GM18499 (cell line): ENCODE measurements around the gene PCDHB7.
"Not testable (repeated sequence)": the region's sequence is repeated elsewhere in the genome, so short reads cannot be mapped to it uniquely, and the experiment has no call there.

Experiments used
- ATAC-seq: cut with Tn5 transposase; IDR thresholded peaks from one replicate; pipeline ENCODE4 v1.9.1; 2021; ENCODE audit warnings: moderate number of reproducible peaks; ENCODE audit not compliant: insufficient read depth, unreplicated experiment

The PCDHB7 gene

GRCh38 chr5:141172381-141173204 is at the start of gene PCDHB7:
PCDHB7 (plus strand) TSS chr5:141172644; CDS start chr5:141172836, 192 bp downstream.
- no peak for ATAC-seq

- not testable (repeated sequence) for ATAC-seq
These were observed 48.9 kb upstream of the PCDHB7 start for GRCh38 chr5:141123396-141124135.

- ATAC-seq: no peak
These were observed 45.1 kb upstream of the PCDHB7 start for GRCh38 chr5:141127305-141127704.

GRCh38 chr5:141135030-141135717 is 37.3 kb upstream of the PCDHB7 start, which contains the start of gene PCDHB5:
PCDHB5 (plus strand) TSS chr5:141135206; CDS start chr5:141135435, 229 bp downstream.
- ATAC-seq: no peak

DNA sequence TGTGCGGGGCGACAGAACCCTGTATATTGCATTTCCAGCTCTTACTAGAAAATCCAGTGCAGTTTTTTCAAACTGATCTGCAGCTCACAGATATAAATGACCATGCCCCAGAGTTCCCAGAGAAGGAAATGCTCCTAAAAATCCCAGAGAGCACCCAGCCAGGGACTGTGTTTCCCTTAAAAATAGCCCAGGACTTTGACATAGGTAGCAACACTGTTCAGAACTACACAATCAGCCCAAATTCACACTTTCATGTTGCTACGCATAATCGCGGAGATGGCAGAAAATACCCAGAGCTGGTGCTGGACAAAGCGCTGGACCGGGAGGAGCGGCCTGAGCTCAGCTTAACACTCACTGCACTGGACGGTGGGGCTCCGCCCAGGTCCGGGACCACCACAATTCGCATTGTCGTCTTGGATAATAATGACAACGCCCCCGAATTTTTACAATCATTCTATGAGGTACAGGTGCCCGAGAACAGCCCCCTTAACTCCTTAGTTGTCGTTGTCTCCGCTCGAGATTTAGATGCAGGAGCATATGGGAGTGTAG is 36.7 kb upstream of the PCDHB7 start:
- ATAC-seq: no peak

DNA sequence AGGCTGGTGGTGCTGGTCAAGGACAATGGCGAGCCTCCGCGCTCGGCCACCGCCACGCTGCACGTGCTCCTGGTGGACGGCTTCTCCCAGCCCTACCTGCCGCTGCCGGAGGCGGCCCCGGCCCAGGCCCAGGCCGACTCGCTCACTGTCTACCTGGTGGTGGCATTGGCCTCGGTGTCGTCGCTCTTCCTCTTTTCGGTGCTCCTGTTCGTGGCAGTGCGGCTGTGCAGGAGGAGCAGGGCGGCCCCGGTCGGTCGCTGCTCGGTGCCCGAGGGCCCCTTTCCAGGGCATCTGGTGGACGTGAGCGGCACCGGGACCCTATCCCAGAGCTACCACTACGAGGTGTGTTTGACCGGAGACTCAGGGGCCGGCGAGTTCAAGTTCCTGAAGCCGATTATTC is 35.1 kb upstream of the PCDHB7 start:
- not testable (repeated sequence) for ATAC-seq

DNA sequence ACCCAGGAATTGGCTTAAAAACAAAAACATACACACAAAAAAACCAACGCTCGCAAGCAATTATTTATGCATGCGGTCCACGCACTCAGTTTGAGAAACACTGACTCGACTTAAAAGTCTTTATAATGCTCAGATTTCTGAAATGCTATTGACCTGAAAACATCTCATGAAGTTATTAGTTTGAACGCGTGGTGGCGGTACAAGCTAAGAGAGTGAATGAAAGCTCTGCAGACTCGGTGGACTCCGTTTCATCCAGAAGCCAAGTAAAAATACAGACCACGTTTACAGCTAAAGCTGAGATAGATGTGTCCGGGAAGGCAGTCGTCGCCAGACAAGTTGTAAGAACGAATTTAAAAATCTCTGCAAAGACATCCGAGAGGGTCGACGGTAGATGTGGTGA is 22.6 kb upstream of the PCDHB7 start, which contains the start of gene PCDHB6:
Gene PCDHB6 (plus strand): TSS at position 246 of the 400 bp plus-strand sequence. CDS start 201 bp downstream, outside the sequence.
- no peak for ATAC-seq

DNA sequence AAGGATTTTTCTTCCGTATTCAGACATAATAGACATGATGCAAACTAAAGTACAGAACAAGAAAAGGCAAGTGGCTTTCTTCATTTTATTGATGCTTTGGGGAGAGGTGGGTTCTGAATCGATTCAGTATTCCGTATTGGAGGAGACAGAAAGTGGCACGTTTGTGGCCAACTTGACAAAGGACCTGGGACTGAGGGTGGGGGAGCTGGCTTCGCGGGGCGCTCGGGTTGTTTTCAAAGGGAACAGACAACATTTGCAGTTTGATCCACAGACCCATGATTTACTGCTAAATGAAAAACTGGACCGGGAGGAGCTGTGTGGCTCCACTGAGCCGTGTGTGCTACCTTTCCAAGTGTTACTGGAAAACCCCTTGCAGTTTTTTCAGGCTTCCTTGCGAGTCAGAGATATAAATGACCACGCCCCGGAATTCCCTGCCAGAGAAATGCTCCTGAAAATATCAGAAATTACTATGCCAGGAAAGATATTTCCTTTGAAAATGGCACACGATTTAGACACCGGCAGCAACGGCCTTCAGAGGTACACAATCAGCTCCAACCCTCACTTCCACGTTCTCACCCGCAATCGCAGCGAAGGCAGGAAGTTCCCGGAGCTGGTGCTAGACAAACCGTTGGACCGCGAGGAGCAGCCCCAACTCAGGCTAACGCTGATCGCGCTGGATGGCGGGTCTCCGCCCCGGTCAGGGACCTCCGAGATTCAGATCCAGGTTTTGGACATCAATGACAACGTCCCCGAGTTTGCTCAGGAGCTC is 22.0 kb upstream of the PCDHB7 start:
- no peak for ATAC-seq

GRCh38 chr5:141150993-141151325 is 21.5 kb upstream of the PCDHB7 start:
- no peak for ATAC-seq

- ATAC-seq: not testable (repeated sequence)
These were observed 20.8 kb upstream of the PCDHB7 start for GRCh38 chr5:141151632-141152031.

DNA sequence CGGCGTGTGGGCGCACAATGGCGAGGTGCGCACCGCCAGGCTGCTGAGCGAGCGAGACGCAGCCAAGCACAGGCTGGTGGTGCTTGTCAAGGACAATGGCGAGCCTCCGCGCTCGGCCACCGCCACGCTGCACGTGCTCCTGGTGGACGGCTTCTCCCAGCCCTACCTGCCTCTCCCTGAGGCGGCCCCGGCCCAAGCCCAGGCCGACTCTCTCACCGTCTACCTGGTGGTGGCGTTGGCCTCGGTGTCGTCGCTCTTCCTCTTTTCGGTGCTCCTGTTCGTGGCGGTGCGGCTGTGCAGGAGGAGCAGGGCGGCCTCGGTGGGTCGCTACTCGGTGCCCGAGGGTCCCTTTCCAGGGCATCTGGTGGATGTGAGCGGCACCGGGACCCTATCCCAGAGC is 20.3 kb upstream of the PCDHB7 start:
- ATAC-seq: not testable (repeated sequence)

DNA sequence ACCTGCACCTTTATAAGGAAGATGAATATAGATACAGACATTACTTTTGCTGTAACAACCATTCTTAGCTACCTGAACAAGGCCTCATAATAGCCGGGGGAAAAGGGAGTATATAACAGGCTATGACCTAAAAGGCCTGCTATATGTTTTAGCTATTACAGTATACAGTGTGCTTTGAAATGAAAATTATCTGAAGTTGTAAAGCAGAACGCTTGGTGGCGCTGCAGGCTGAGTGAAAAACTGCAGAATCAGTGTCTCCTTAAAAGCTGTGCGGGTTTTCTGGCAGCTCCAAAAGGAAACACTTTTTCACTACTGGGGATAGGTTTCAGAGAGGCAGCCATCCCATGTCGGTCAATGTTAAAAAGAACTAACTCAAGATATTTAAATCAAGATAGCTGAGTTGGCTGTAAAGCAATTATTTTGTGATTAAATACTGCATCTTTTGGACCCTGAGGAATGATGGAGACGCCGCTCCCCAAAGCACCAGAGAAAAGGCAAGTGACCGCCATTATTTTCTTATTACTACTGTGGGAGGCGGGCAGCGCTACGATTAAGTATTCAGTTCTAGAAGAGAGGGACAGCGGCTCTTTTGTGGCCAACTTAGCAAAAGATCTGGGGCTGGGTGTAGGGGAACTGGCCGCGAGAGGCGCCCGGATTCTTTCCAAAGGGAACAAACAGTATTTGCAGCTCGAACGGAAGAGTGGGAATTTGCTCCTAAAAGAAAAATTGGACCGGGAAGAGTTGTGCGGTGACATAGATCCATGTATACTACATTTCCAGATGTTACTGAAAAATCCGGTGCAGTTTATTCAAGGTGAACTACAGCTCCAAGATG is 16.7 kb upstream of the PCDHB7 start:
- no peak for ATAC-seq

DNA sequence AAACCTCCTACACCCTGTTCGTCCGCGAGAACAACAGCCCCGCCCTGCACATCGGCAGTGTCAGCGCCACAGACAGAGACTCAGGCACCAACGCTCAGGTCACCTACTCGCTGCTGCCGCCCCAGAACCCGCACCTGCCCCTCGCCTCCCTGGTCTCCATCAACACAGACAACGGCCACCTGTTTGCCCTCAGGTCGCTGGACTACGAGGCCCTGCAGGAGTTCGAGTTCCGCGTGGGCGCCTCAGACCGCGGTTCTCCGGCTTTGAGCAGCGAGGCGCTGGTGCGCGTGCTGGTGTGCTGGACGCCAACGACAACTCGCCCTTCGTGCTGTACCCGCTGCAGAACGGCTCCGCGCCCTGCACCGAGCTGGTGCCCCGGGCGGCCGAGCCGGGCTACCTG is 15.1 kb upstream of the PCDHB7 start:
- ATAC-seq: not testable (repeated sequence)

DNA sequence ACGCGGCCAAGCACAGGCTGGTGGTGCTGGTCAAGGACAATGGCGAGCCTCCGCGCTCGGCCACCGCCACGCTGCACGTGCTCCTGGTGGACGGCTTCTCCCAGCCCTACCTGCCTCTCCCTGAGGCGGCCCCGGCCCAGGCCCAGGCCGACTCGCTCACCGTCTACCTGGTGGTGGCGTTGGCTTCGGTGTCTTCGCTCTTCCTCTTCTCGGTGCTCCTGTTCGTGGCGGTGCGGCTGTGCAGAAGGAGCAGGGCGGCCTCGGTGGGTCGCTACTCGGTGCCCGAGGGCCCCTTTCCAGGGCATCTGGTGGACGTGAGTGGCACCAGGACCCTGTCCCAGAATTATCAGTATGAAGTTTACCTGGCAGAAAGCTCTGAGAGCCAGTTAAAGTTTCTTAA is 14.5 kb upstream of the PCDHB7 start:
- ATAC-seq: not testable (repeated sequence)

DNA sequence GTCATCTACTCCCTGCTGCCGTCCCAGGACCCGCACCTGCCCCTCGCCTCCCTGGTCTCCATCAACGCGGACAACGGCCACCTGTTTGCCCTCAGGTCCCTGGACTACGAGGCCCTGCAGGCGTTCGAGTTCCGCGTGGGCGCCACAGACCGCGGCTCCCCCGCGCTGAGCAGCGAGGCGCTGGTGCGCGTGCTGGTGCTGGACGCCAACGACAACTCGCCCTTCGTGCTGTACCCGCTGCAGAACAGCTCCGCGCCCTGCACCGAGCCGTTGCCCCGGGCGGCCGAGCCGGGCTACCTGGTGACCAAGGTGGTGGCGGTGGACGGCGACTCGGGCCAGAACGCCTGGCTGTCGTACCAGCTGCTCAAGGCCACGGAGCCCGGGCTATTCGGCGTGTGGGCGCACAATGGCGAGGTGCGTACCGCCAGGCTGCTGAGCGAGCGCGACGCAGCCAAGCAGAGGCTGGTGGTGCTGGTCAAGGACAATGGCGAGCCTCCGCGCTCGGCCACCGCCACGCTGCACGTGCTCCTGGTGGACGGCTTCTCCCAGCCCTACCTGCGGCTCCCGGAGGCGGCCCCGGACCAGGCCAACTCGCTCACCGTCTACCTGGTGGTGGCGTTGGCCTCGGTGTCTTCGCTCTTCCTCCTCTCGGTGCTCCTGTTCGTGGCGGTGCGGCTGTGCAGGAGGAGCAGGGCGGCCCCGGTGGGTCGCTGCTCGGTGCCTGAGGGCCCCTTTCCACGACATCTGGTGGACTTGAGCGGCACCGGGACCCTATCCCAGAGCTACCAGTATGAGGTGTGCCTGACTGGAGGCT is 2.1 kb downstream of the PCDHB7 start:
- not testable (repeated sequence) for ATAC-seq

DNA sequence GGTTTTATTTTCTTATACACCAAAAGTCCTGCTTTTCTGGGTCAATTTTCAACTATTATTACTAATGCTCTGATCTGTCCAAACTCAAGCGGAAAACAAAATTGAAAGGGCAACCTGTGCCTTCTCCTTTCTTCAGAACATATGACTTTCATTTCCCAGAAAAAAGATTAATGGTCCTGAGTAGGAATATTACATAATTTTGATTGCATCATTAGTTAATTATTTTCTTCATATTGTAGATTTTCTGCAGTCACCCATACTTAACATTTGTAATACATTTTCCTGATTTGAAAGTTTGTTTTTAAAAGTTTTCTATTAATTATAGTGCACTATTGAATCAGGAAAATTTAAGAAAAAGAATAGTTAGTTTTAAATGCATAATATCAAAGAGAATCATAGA is 3.5 kb downstream of the PCDHB7 start:
- ATAC-seq: no peak

- not testable (repeated sequence) for ATAC-seq
These were observed 5.2 kb downstream of the PCDHB7 start, which contains the start of gene PCDHB8 for GRCh38 chr5:141177577-141178191. PCDHB8 (plus strand) TSS chr5:141177790; CDS start chr5:141178035, 245 bp downstream.
